HK-2 (cell line): ENCODE results near the gene RUNX2.

Experiments
- DNase-seq: peaks from one replicate; pipeline ENCODE4 v3.0.0-alpha.2; 2018; ENCODE audit not compliant: unreplicated experiment

Gene RUNX2

DNA sequence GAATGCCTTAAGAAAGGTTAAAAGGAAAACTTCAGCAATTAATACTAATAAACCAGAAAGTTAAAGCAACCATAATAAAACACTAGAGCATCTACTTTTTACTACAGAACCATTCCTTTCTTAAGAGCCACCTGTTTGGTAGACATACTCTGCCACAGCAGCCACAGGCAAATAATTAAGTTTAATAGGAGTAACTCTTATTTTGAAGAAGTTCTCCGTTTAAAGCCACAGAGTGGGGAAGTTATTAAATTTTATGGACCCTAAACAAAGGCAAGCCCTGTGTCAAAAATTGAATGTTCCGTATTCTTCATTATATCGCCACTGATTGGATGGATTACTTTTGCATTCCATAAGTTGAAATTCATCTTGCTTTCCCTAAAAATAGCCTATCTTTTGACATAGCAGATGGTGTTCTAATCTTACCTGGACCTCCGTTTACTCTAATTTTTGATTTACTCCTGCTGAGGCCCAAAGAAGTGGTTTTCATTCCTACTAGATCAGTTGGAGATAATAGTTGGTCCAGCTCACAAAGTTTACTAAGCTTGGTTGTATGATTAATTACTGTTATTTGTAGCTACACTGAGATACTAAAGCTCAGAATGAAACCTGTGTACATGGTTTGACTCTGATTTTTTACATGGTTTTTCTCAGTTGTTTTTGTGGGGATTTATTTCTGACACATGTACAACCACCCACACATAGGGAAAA is 190.0 kb downstream of the RUNX2 start:
- no peak for DNase-seq

DNA sequence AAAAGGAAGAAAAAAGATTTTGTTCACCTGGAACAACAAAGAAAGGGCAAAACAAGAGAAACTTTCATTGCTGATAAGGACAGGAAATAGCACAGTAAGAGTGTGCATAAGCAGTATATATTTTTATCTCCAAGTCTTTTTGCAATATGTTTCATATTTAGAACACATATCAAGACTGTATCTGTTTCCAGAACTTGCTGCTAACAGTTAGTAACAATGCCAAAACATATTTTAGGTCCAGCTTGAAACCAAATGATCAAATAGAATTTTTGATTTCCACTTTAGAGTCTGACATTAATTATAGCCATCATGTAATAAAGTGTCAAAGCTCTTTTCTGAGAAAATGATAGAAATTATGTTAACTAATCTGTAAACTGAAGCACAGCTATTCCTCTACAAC is 193.1 kb downstream of the RUNX2 start:
- no peak for DNase-seq

DNA sequence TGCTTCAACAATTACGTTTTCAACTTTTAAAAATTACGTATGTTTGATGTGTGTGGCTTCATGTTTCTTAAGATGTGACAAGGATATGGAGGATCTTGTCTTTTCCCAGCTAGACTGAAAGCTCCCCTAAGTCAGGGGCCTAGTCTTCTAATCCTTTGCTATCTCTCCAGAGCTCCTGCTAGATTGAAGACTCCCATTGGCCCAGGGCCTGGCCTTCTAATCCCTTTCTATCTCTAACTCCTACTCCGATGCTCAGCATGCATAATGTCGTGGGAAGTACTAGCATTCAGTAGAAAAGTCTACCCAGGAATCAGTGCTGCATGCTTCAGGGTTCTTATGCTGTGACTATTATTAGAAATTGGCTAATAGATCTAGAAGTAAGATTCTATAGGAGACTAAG is 194.4 kb downstream of the RUNX2 start:
- DNase-seq: no peak

DNA sequence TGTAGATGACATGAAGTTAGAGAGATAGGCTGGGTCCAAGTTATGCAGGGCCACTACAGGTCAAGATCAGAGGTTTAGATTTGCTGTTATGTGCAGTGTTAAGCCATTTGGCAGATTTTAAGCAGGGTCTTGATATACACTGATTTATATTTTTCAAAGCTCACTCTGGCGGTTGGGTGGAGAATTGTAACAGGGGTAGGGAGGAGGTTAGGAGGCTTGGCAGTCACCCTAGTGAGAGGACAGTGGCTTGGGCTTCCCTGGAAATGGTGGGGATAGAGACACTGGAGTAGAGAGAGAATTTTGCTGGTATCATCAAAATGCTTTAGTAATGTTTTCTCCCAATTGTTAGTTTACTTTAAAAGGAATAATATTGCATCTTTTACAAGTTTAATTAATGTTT is 199.1 kb downstream of the RUNX2 start:
- DNase-seq: no peak

DNA sequence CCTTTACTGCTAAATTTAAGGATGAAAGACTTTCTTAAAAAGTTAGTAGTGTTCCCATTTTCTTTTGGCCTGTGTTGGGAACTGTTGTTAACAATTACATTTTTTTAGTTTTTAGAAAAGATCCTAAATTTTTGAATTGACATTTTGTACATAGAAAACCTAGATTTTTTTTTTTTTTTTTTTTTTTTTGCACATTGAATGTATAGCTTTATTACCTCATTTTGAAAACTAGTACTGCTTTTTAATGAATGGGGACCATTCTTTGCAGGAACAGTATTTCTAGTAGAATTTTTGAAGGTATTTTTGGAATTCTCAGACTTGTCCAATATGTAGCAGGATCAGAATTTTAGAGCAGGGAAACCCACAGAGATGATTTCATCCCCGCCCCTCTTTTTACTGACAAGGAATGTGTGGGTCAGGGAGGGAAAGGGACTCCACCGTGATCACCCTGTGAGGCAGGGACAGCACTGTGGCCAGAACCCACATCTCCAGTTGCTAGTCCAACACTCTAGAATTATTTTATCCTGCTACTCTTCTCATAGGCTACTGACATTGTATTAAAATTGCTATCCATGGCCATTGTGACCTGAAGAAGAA is 204.0 kb downstream of the RUNX2 start:
- no peak for DNase-seq

DNA sequence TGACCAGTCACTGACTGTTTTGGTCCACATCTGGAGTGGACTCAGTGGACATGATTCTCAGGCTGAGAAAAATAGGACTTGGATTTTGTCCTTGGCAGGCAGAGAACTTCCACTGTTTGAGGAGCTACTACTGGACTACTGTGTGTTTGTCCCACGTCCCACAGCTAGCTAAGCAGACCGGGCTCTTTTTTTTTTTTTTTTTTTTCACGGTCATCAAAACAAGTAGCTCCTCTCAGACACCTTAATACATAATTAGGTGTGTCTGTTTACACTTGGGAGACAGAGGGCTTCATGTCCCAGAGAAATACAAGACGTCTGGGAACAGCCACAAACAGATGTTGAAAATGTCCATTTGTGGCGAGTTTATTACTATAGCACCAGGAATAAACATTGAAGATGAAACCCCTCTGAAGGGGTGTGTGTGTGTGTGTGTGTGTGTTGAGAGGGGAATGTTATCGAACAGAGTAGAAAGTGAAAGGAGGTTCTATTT is 204.6 kb downstream of the RUNX2 start:
- no peak for DNase-seq

DNA sequence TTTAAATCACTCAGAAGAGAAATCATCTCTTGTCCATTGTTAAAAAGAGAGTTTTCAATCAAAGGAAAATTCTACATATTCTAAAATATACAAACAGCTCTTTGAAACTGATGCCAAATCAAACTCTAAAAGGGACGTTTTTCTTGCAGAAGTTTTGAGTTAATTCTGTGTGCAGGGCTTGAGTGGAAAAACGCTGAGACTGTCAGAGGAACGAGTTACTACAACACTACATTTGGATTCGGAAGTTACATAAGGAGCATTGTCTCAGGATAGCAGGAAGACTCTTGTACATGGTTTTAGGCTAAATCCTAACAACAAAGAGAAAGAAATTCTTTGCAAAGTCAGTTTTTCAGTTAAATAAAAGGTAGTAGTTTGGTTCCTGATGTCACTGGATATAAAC is 205.3 kb downstream of the RUNX2 start:
- DNase-seq: no peak

DNA sequence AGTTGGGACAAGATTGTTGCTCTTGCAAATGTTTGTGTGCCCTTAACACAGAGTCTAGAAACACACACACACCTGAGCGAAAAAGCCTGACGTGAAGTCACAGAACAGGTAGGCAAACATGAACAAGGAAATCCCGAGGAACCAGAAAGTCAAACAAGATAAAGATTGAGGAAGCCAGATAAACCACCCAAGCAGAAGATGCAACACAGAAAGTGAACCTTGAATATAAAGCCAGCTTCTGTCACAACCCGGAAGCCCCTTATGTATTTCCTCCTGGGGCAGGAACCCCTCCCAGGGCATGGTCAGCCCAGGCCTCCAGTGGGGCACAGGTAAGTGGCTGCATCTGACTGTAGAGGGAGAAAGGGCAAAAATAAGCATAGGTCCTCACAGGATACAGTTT is 207.8 kb downstream of the RUNX2 start:
- DNase-seq: no peak

DNA sequence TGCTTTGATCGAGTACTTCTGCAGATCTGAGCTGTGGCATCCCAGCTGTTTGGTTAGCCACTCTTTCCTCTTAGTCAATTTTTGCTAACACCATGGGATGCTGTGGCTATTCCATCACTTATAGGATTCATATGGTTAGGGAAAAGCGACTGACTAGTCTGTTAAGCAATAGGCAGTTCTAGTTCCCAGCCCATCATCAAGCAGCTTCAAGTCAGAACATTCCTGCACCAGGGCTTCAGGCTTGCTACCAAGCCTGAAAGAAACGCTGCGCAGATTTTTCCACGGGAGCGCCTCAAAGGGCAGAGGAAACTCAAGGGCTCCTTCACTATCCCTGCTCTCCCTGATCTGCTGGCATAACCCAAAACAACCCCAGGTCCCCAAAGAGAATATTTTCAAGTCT is 209.4 kb downstream of the RUNX2 start:
- no peak for DNase-seq

DNA sequence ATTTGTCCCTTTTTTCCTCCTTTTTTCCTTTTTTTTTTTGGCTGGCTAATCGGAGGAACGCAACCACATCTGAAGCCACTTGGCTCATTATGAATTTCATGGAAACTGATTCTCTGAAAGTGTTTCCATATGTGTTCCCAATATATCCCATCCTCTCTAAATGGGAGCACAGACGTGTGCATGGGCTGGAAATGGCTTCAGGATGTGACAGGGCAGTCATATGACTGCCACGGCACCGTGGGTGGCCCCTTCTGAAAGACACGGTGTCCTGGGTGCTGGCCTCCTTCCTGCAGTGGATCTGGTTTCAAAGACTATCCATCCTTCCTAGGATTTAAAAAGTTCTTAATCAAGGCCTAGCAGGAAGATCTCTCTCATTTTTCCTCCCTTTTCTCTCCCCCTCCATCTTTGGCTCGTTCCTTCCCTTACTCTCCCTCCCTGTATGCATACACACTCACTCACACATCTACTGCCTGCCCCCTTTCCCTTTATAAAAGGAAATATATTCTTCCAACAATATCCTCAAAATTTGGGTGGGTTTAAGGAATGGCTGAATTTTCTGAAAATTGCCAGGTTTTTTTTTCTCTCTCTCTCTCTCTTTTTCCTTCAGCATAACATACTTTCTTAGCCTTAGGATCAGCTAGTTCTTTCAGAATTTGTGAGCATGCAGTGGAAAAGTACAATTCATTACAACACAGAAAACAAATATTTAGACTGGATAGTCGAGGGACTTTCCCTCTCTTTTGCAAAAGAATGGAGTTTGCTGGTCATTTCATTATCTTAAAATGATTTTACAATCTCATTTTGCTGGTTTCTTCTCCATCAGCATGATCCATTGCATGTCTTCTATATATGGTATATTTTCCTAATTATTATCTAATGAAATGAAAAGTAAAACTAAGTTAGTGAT is 210.8 kb downstream of the RUNX2 start:
- no peak for DNase-seq

DNA sequence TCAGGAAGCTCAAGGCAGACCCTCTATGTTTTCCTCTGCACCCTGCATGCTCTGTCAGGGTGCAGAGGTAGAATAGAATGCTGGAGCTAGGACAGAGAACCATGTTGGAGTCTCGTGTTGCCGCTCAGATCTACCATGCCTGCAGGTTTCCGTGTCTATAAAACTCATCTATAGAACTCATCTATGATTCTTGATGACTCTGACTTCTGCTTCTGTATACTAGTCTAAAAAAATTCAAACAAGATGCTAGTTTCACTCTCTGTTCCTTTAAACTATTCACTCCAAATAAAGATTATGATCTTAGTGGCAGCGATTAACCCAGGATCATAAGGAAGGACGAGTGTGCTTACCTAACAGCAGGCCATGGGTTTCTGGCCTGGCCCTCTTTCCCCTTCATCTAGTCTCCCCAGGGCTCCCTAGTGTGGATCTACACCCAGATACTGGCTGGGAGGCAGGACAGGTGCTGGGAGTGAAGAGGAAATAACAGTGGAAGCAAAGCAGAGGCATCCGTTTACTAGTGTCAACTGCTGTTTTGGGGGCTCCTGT is 212.3 kb downstream of the RUNX2 start:
- DNase-seq: no peak

DNA sequence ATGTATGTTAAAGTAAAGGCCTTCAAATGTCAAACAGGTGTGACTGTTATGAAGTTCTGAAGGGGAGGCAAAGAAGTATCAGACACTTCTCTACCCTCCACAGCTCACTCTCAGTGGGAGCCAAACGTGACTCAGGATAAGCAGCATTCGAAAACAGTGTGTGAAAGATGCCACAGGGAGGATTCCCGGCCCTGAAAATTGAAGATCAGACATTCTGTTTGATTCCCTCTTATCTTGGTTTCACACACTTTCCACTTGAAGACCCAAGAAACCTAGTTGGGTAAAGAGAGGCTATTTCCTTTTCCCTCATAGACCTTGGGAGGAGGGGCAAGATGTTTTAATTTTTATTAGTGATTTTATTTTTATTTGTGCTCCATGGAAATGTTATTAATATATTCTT is 213.8 kb downstream of the RUNX2 start:
- DNase-seq: no peak

DNA sequence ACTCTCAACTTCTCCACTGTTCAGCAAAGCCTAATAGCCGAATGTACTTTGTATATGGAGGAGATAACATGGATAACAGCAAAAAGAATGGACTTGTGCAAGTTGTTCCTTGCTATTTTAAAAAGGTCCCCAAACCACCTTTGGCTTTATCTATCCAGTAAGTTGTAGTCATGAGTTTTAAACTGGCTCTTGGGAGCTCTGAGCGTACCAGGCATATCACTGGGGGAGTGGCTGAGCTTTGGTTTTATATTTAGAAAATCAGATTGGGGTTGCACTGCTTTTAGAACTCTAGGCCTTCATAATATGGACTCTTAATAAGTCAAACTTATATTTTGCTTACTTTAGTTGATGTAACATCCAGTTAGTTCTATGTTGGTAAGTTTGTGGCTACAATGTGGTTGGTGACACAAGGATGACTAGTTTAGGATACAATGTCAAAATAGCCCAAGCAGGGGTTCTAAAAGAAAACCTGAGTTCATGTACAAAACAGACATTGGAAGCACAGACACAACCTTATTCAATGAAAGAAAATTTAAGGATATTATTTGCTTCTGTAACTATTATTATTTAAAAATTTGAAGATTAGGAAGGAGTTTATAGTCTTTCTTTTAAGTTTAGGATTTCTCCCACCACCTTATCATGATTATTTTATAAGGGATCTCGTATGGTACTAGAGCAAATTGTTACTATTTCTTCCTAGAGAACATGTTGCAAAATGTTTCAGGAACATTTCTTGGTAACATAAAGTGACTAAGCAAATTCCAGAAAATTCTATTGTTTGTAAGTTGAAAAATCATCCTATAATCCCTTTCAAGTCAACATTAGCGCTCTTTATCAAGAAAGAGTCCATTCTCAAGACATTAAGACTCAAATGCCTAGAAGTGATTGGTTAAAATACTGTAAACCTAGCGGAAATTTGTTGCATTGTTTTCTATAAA is 215.4 kb downstream of the RUNX2 start:
- no peak for DNase-seq

DNA sequence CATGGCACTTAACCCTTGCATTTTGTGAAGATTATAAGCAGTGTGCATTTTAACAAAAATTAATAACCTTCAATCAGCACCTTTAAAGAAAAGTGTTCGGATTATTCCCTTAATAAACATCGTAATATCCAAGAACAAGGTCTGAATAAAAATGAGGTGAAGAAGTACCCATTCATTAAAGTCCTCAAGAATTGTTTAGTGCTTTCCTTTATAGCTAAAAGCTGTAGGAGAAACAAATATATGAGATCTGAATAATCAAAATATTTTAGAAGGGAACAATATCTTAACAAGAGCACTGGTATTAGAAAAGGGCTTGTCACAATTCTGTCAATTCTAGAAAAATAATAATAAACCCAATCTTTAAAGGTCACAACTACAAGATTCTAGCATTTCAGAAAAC is 217.3 kb downstream of the RUNX2 start:
- DNase-seq: no peak

DNA sequence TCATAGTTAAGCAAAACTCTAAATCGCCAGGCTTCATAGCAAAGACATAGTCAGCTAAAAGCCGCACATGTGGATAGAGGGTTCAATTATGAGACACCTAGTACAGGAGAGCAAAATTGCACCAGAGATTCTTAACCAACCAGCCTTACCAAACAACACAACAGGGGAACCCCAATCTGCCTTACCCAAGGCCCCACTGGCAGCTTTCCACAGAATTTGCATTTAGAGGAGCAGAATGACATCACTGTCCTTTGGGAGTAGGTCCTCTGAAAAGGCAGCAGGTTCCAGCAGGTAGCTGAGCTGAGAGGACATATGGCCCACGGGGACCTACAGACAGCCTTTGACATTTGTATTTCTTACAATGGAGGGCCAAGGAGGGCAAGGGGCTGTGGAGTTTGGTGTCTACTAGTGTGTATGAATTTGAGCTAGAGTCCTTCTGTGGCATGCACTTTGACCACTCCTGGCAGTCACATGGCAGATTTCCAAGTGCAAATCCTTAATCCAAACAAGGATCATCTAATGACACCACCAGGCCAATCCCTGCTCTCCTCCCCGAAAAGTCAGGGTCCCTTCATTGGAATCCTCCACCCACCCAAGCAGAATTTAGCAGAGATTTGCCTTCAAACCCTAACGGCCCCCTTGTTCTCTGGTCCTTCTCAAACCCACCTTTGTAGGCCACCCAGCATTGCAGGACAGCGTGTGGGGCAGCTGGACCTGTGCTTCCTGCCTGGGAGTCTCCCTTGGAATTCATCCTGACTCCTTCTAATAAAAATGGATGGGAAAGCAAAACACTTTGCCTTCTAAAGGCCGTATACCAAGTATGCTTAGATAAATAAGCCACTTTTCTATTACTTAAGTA is 220.8 kb downstream of the RUNX2 start:
- DNase-seq: no peak

DNA sequence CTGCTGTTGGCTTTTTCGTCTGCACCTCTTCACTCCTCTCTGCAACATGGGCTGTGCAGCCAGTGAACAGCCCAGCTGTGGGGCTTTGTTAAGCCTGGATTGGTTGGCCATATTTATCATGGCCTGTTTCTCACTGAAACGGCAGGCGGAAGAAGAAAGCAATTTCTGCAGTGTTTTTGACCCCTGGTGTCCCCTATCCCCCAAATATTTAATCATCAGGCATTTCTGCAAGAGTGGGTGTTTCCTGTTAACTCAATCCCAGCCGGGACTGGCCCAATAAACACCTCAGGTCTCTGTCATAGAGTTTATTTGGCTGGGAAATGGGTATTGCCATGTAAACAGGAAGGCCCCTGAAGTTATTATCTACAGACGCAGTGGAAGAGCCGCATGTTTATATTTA is 224.4 kb downstream of the RUNX2 start:
- no peak for DNase-seq

DNA sequence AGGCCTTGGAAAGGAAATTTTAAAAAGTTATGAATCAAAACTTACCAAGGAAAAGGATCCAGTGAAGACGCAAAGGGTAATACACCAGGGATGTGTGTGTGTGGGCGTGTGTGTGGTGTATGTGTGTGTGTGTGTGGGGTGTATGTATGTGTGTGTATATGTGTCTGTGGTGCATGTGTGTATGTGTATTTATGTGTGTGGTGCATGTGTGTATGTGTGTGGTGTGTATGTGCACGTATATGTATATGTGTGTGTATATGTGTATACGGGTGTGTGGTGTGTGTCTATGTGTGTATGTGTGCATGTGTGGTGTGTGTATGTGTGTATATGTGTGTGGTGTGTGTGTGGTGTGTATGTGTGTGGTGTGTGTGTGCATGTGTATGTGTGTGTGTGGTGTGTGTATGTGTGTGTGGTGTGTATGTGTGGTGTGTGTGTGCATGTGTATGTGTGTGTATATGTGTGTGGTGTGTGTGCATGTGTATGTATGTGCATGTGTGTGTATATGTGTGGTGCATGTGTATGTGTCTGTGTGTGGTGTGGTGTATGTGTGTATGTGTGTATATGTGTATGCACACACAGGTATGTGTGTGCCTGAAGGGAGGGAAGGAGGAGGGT is 225.7 kb downstream of the RUNX2 start:
- no peak for DNase-seq

DNA sequence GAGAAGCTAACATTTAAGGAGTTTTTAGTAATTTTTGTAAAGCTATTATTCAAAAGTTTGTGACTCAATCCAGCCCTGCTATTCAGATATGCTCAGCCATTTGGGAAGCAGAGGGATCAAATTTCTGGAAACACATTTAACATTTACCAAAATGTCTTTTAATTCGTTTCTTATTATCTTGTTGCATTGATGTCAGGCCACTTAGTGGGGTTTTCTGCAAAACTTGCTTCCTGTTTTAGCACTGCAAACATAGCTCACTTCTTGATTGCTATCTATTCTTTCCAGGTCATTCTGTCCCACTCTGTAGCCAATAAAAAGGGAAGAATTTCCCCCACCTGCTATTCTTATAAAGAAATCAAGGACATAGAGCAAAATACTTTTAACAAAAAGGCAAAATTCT is 226.5 kb downstream of the RUNX2 start:
- no peak for DNase-seq

DNA sequence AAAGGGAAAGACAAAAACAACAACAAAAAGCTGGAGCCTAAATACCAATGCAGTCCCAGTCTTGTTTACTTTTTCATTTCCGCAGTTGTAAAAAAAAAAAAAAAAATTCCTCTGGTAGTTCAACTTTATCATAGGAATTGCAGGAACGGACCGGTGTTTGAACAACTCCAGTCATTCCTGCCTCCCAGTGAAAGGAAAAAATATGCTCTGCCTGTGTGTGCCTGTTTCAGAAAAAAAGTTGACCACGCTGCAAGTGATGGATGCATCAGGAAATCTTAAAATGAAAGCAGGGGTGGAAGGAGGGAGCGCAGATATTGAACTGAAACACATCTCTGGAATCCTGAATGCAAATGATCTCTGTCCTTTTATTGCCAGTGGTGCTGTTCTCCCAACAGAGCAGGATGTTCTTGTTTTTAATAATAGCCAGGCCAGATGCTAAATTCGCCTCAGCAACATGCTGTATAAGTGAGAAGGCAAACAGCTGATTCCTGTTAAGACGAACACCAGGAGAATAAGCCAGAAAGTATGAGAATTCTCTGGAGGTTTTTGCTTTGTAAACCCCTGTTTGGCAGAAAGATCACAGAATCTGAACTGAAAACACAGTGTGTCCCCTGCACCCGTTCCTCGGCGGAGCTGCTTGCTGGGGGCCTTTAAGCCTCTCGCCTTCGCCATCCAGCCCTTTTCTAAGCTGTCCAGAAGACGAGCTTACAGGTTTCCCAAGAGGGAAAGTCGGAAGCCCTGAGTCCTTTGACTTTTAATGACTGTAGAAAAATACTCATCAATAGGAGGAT is 228.0 kb downstream of the RUNX2 start:
- no peak for DNase-seq
